HEK293T (cell line): ENCODE data around the gene PCMTD2.

Experiments used
- ELF4 ChIP-seq: fragments of 450-650 bp; IDR thresholded peaks from 2 replicates; pipeline ENCODE4 v1.6.1; 2017; ENCODE audit warnings: antibody characterized with exemption
- FOXK2 ChIP-seq: fragments of 450-650 bp; IDR thresholded peaks from 2 replicates; pipeline ENCODE4 v1.6.1; 2016; ENCODE audit warnings: mild to moderate bottlenecking
- HDGF ChIP-seq: fragments of 450-650 bp; IDR thresholded peaks from 2 replicates; pipeline ENCODE4 v1.6.1; 2017; ENCODE audit warnings: antibody characterized with exemption, borderline replicate concordance
- NFRKB ChIP-seq: fragments of 450-650 bp; IDR thresholded peaks from 2 replicates; pipeline ENCODE4 v1.6.1; 2016; ENCODE audit warnings: mild to moderate bottlenecking, moderate library complexity
- PKNOX1 ChIP-seq: fragments of 450-650 bp; IDR thresholded peaks from 2 replicates; pipeline ENCODE4 v1.6.1; 2016
- TARDBP ChIP-seq: fragments of 450-650 bp; IDR thresholded peaks from 2 replicates; pipeline ENCODE4 v1.6.1; 2016

- no peak for TF ChIP-seq FOXK2
- TF ChIP-seq PKNOX1, result no peak
- TF ChIP-seq HDGF, result no peak
- no peak for TF ChIP-seq NFRKB
- no peak for TF ChIP-seq TARDBP
- TF ChIP-seq ELF4, result no peak
These were observed 15.1 kb upstream of the PCMTD2 start for GRCh38 chr20:64240243-64241015.
